ENCODE data around the gene MYG1.

Gene MYG1

GRCh38 chr12:53353257-53353655 is 53.8 kb downstream of the MYG1 start:
- no peak for DNase-seq (ENCODE audit: low read depth in 1 of 2, low spot score in 1 of 2)

GRCh38 chr12:53355121-53355520 is 55.6 kb downstream of the MYG1 start:
- no peak for DNase-seq (ENCODE audit: low read depth in 1 of 2, low spot score in 1 of 2)
